GM21737 (cell line): ENCODE data around the gene LSP1.
"Not testable (repeated sequence)": the region's sequence is repeated elsewhere in the genome, so short reads cannot be mapped to it uniquely, and the experiment has no call there.

Experiments used
- ATAC-seq: cut with Tn5 transposase; IDR thresholded peaks from one replicate; pipeline ENCODE4 v1.9.1; 2021; ENCODE audit warnings: mild to moderate bottlenecking, moderate library complexity; ENCODE audit not compliant: unreplicated experiment

The LSP1 gene

GRCh38 chr11:1937616-1938342, 84.9 kb downstream of the LSP1 start:
- ATAC-seq = no peak

- ATAC-seq = no peak
These were observed 85.6 kb downstream of the LSP1 start for GRCh38 chr11:1938343-1939005.

- ATAC-seq = no peak
These were observed 86.2 kb downstream of the LSP1 start for GRCh38 chr11:1939006-1939625.

- not testable (repeated sequence) for ATAC-seq
These were observed 86.9 kb downstream of the LSP1 start for GRCh38 chr11:1939788-1940187.
